ENCODE results near the gene FGF3. TPM values are rescaled to one million over a fixed set of nuclear protein-coding genes. Genes with fewer than 3 reads are reported as not detected.

Gene FGF3
- total RNA-seq, 1 donor from 2014 or later = not detected

DNA sequence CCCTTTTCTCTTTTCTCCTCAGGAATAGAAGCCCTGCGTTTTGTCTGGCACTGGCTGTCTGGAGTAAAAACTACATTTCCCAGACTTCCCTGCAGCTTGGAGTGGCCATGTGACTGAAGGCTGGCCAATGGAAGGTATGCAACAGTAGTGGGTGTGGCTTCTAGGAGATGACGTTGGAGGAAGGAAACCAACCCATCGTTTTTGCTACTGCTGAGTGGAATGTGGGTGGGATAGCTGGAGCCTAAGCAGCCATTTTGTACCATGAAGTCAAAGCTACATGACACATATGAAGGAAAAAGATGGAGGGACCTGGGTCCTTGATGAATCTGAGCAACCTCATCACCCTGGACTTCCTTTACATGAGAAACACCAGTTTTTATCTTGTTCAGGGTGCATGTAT lies 19.6 kb downstream of the FGF3 start:
- TF ChIP-seq, protein P1, sequence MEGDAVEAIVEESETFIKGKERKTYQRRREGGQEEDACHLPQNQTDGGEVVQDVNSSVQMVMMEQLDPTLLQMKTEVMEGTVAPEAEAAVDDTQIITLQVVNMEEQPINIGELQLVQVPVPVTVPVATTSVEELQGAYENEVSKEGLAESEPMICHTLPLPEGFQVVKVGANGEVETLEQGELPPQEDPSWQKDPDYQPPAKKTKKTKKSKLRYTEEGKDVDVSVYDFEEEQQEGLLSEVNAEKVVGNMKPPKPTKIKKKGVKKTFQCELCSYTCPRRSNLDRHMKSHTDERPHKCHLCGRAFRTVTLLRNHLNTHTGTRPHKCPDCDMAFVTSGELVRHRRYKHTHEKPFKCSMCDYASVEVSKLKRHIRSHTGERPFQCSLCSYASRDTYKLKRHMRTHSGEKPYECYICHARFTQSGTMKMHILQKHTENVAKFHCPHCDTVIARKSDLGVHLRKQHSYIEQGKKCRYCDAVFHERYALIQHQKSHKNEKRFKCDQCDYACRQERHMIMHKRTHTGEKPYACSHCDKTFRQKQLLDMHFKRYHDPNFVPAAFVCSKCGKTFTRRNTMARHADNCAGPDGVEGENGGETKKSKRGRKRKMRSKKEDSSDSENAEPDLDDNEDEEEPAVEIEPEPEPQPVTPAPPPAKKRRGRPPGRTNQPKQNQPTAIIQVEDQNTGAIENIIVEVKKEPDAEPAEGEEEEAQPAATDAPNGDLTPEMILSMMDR (IDR thresholded peaks at IDR 0.05; ENCODE audit: unreplicated experiment) = no peak
- H3K4me1 Mint-ChIP-seq = no peaks in the 10 kb centered on the region
- H3K27ac Mint-ChIP-seq = no peak overlapping the region
- H3K4me3 Mint-ChIP-seq = no peak overlapping the region
- no peak for DNase-seq (ENCODE audit: low spot score in 2 of 2, unreplicated experiment in 2 of 2)
- H3K9me3 Mint-ChIP-seq = no peaks in the 10 kb centered on the region
- H3K36me3 Mint-ChIP-seq = no peaks in the 10 kb centered on the region
- peaks cover 6% of the 10 kb centered on the region for H3K27me3 Mint-ChIP-seq (ENCODE audit: low read depth)

DNA sequence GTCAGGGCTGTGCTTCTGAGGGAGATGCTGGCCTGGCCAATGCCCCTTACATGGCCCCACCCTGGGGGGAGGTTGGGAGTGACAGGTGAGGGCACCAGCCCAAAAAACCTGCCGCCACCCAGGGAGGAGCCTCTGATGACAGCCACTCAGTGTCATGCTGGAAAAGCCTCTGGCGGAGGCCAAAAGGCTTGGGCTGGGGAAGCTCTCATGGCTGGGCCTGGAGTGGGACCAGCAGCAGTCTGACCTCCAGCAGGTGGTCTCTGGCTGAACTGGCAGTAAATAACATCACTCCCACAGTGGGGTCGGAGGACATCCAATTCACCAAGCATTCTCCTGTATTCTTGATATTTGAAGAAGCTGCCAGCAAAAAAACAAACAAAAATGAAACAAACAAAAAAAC lies 20.1 kb downstream of the FGF3 start:
- Mint-ChIP-seq H3K9me3 (no peaks in the 10 kb centered on the region), H3K27me3 (ENCODE audit: low read depth) (peaks cover 5% of the 10 kb centered on the region), H3K4me3 (no peak overlapping the region), H3K4me1 (no peaks in the 10 kb centered on the region), H3K27ac (no peak overlapping the region), H3K36me3 (no peaks in the 10 kb centered on the region)
- TF ChIP-seq, protein P1 (IDR thresholded peaks at IDR 0.05; ENCODE audit: unreplicated experiment) = no peak
- no peak for DNase-seq (ENCODE audit: low spot score in 2 of 2, unreplicated experiment in 2 of 2)

DNA sequence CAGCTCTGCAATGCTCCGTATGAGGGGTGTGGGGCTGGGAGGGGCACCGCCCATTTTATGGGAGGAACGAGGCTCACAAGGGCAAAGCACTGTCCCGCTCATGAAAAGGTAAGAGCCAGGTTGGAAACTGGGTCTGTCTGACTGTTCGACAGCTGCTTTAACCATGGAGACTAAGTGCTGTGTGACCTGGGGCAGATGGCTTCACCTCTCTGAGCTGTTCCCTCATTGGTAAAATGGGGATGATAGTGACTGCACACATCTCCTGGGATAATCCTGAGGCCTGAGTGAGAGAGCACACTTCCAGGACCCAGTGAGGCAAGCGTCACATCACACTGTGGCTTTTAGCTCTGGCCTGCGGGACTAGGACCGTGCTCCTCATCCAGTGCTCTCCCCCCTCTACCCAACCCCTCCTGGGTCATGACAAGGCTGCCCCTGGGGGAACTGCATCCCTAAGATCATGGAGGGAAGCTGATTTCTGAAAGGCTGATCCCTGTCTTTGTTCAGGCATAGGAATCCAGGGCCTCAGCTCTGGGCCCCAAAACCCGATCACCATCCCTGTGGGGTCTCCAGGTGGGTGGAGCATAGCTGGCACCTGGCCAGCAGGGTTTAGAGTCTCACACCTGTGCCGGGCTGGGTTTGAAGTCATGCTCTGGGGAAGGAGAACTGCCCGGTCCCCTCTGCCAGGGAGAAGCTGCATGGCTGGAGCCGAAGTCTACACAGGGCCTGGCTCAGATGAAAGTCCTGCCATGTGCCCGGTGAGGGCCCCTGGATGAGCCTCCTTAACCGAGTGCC lies 21.3 kb downstream of the FGF3 start:
- Mint-ChIP-seq H3K27ac (no peak overlapping the region), H3K4me3 (no peak overlapping the region), H3K36me3 (no peaks in the 10 kb centered on the region), H3K4me1 (no peaks in the 10 kb centered on the region), H3K9me3 (peaks cover 4% of the 10 kb centered on the region), H3K27me3 (ENCODE audit: low read depth) (peaks cover 4% of the 10 kb centered on the region)
- TF ChIP-seq, protein P1 (IDR thresholded peaks at IDR 0.05; ENCODE audit: unreplicated experiment) = no peak
- no peak for DNase-seq (ENCODE audit: low spot score in 2 of 2, unreplicated experiment in 2 of 2)

DNA sequence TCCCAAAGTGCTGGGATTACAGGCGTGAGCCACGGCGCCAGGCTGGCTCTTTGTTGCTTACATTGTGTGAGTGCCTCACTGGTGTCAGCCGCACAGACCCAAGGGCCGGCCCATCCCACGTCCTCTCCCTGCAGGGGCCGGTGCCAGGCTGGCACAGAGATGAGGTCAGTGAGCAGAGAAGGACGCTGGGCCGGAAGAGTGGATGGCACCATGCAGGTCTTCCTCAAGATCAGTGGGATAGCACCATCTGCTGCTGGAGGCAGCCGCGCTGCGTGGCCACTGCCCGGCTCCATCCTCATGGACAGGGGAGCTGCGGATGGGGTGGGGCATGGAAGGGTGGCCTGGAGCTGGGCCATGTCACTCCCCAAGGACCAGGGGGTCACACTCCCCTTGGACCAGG lies 22.1 kb downstream of the FGF3 start:
- H3K4me1 Mint-ChIP-seq = no peaks in the 10 kb centered on the region
- H3K36me3 Mint-ChIP-seq = no peaks in the 10 kb centered on the region
- H3K27me3 Mint-ChIP-seq (ENCODE audit: low read depth) = no peaks in the 10 kb centered on the region
- DNase-seq (ENCODE audit: low spot score in 2 of 2, unreplicated experiment in 2 of 2) = no peak
- H3K9me3 Mint-ChIP-seq = peaks cover 4% of the 10 kb centered on the region
- no peak overlapping the region for H3K27ac Mint-ChIP-seq
- no peak overlapping the region for H3K4me3 Mint-ChIP-seq
- TF ChIP-seq, protein P1 (IDR thresholded peaks at IDR 0.05; ENCODE audit: unreplicated experiment) = no peak

- no peak overlapping the region for H3K27ac Mint-ChIP-seq
- DNase-seq (ENCODE audit: low spot score in 2 of 2, unreplicated experiment in 2 of 2) = no peak
Observed at GRCh38 chr11:69796063-69796462, 23.2 kb downstream of the FGF3 start.

More at GRCh38 chr11:69796063-69796462, 23.2 kb downstream of the FGF3 start:
- H3K27me3 Mint-ChIP-seq (ENCODE audit: low read depth) = no peaks in the 10 kb centered on the region
- H3K36me3 Mint-ChIP-seq = no peaks in the 10 kb centered on the region
- no peaks in the 10 kb centered on the region for H3K4me1 Mint-ChIP-seq
- H3K4me3 Mint-ChIP-seq = no peak overlapping the region
- TF ChIP-seq, protein P1 (IDR thresholded peaks at IDR 0.05; ENCODE audit: unreplicated experiment) = no peak
- H3K9me3 Mint-ChIP-seq = peaks cover 4% of the 10 kb centered on the region
